Adipose tissue (tissue), 3 donors: ENCODE data around the gene ZNF592. TPM values are rescaled to one million over a fixed set of nuclear protein-coding genes. Genes with fewer than 3 reads are reported as not detected.
"Not testable (repeated sequence)": the region's sequence is repeated elsewhere in the genome, so short reads cannot be mapped to it uniquely, and the experiment has no call there.

Experiments used
- H3K27ac ChIP-seq: one replicate; pipeline ENCODE4 v1.5.1; 2013; ENCODE audit warnings: low read depth, low read length
- WGBS, 3 donors: extraction: QIAGEN DNeasy Blood & Tissue Kit; methylation state at CpG; one replicate each; pipeline ENCODE4 v1.1.7; 2013; 5-methylcytosine and 5-hydroxymethylcytosine counted together
- polyA plus RNA-seq, 3 donors: library from polyadenylated mRNA; stranded (reverse); fragments of 200-250 nt; gene quantifications; one replicate each; pipeline ENCODE4 v1.2.3, GENCODE V29; 2013
- donor health status: healthy with polysubstance abuse.
- donor health status: Bipolar disorder and iron deficiency.
- donor health status: healthy.

The ZNF592 gene
- polyA plus RNA-seq, 3 donors = 6.6 to 12.8 (median 9.6) TPM

DNA sequence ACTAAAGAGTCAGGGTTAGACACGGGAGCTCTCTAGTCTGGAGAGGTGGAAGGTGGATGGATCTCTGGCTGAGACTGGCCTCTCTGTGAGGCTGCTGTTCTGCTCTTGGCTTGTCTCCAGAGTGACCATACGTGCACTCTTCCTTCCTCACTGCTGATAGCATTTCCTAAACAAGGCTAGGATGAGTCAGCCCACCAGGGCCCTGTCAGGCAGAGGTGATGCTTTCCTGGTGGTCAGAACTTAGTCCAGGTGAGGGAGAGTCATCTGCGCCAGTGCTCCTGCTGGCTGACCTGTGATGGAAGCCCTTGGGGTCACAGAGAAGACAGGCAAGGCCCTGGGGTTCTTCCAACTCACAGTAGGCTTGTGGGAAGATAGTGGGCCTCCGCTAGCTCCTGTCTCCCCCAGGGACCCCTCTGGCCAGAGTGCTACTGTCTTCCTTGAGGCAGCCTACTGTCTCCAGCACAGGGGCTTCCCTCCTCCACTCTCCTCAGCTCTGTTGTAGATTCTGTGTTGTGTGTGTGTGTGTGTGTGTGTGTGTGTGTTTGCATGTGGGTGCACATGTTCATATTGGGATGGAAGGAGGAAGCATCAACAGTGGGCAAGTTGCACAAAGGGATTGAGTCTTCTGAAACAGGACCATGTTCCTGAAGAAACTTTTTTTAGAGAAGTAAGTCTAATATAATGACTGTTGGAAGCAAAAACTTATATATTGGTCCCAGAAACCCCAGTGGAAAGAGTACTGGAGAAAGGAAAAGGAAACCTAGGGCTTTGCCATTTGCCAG is 85.2 kb downstream of the ZNF592 start:
- H3K27ac ChIP-seq = no peak overlapping the region
- WGBS, 3 donors = 41 to 72% (median 51%) methylated on average over 4 of the region's 4 CpGs

DNA sequence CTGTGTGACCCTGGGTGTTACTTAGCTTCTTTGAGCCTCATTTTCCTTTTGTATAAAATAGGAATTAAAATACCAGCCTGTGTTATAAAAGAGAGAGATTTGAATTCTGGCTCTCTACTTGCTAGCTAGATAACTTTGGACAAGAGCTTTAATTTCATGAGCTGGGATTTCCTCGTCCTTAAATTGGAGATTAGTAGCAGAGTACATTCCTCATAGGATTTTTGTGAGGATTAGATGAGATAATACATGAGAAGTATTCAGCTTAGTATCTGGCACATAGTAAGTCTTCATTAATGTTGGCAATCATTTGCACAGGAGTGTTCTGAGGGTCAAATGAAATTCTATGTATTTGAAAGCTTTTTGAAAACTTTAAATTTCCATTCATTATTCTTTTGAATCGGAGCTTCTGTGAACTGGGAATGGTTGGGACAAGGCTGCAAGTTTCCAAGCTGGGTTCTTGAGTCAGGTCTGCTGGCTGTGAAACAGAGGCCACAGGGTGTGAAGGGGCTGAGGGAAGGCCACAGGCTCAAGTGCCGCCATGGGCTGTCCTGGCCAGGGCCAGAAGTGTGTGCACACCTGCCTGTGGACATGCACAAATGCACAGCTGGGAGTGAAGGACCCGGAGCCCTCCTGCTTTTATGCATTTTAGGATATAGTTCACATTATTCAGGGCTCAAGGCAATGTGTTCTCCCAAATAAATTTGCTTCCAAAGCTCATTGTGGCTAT is 86.0 kb downstream of the ZNF592 start:
- 91 to 94% (median 93%) methylated on average over 4 of the region's 4 CpGs for WGBS, 3 donors
- no peak overlapping the region for H3K27ac ChIP-seq

DNA sequence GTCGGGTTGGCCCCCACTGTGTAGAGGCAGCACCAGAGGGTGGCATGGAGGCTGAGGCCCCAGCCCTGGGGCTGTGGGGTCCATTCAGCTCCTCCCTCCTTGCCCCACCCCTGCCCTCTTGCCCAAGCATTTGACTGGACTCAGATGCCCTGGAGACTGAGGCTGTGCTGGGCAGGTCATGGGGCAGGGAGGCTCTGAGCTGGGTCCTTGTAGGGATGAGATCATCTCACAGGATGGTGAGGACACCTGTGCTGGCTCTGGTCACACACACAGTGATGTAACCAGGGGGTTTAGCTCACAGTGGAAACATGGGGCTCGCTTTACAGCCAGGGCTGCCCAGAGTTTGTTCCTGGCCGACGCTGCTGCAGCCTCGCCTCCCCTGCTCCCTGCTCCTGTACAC is 86.6 kb downstream of the ZNF592 start:
- 88 to 96% (median 93%) methylated on average over 5 of the region's 5 CpGs for WGBS, 3 donors
- H3K27ac ChIP-seq = no peak overlapping the region

DNA sequence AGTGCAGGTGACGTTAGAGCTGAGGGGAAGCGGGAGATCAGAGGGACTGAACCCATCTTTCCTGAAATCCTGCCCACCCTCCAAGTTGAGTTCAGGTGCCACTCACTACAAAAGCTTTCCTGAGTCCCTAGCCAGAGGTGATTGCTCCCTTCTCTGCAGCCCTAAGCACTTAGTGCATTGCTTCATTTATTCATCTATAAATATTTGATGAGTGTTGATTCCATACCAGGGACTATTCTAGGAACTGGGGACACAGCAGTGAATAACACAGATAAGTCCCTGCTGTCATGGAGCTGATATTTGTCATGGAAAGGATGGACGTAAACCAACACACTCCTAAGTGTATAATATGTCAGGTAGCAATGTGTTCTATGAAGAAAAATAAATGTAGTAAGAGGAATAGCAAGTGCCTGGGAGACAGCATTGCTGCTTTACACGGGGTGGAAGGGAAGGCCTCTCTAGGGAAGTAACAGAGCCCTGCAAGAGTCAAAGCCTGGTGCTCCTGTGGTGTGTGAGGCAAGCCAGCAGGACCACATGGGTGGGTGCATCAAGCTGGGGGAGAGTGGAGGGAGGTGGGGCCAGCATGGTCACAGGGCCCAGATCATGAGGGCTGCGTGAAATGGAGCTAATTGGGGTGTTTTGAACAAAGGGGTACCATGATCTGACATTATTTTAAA is 87.4 kb downstream of the ZNF592 start:
- 69 to 84% (median 73%) methylated on average over 5 of the region's 5 CpGs for WGBS, 3 donors
- H3K27ac ChIP-seq = no peak overlapping the region

DNA sequence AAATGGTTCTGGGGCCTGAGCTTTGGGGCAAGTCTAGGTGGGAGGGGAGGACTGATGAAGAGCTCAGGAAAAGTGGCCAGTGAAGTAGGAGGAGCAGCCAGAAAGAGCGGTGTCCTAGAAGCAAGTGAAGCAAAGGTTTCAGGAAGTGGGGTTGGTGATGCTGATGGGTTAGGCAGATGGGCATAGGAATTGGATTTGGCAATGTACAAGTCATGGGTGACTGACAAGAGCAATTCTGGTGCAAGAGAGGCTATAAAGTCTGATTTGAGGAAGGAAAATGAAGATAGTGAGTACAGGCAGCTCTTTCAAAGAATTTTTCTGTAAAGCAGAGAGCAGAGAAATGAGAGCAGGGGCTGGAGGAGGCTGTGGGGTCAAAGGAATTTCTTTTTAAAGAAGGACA is 88.5 kb downstream of the ZNF592 start:
- no peak overlapping the region for H3K27ac ChIP-seq
- 62 to 100% (median 71%) methylated on average over 1 of the region's 1 CpG for WGBS, 3 donors

DNA sequence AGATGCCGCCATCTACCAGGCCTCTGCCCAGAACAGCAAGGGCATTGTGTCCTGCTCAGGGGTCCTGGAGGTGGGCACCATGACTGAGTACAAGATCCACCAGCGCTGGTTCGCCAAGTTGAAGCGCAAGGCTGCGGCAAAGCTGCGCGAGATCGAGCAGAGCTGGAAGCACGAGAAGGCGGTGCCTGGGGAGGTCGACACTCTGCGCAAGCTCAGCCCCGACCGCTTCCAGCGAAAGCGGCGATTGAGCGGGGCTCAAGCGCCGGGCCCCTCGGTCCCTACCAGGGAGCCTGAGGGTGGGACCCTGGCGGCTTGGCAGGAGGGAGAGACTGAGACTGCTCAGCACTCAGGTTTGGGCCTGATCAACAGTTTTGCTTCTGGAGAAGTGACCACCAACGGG is 91.3 kb downstream of the ZNF592 start:
- WGBS, 3 donors = 97 to 98% (median 97%) methylated on average over 23 of the region's 23 CpGs

DNA sequence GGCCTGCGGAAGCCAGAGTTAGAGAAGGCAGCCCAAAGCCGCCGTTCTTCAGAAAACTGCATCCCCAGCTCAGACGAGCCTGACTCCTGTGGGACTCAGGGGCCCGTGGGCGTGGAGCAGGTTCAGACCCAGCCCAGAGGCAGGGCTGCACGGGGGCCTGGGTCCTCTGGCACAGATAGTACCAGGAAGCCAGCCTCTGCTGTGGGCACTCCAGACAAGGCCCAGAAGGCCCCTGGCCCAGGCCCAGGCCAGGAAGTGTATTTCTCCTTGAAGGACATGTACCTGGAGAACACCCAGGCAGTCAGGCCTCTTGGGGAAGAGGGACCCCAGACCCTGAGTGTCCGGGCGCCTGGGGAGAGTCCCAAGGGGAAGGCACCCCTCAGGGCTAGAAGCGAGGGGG is 91.9 kb downstream of the ZNF592 start:
- WGBS, 3 donors = 85 to 90% (median 86%) methylated on average over 10 of the region's 10 CpGs
- H3K27ac ChIP-seq = no peak overlapping the region

More for the DNA sequence above, 91.3 kb downstream of the ZNF592 start:
- H3K27ac ChIP-seq = no peak overlapping the region

DNA sequence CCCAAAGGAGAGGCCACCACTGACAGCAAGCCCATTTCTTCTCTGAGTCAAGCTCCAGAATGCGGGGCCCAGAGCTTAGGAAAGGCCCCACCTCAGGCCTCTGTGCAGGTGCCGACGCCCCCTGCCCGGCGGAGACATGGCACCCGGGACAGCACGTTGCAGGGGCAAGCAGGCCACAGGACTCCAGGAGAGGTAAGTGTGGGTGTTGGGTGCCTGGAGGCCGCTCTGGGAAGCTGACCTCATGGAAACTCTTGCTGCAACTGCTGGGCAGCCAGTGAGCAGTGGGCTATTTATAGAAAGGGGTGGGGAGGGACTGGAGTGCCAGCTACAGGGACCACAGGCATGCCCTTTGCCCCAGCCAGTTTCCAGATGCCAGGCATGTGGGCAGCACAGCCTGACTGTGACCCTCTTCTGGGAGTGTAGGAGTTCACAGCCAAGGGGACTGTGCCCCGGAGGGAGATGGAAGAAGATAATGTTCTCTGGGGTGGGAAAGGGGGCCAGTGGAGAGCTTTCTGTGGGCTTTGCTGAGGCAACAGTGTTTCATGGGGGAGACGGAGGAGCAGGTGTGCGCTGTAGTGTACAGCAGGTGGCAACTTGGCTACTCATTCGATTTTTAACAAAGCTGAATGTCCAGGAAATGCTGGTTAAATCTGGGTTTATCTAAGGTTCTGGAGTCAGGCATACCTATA is 92.5 kb downstream of the ZNF592 start:
- WGBS, 3 donors = 49 to 81% (median 71%) methylated on average over 12 of the region's 12 CpGs
- no peak overlapping the region for H3K27ac ChIP-seq

DNA sequence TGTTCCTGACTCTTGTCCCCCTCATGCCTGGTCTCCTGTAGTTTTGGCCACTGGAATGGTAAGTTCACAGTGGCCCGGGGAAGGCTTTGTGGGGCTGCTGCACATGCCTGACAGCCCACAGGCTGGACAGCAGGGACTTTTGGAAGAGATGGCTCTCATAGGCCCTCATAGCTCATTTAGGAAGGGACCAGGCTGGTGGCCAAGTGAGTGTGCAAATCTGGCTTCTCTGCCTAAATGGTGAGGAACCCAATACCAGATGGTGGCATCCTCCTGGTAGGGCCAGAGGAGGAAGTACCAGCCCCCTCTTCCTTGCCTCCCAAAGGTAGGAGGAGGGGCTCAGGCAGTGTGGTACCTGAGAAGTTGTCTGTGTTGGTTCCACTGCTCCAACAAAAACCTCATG is 94.4 kb downstream of the ZNF592 start:
- no peak overlapping the region for H3K27ac ChIP-seq
- 94 to 100% (median 95%) methylated on average over 1 of the region's 1 CpG for WGBS, 3 donors

DNA sequence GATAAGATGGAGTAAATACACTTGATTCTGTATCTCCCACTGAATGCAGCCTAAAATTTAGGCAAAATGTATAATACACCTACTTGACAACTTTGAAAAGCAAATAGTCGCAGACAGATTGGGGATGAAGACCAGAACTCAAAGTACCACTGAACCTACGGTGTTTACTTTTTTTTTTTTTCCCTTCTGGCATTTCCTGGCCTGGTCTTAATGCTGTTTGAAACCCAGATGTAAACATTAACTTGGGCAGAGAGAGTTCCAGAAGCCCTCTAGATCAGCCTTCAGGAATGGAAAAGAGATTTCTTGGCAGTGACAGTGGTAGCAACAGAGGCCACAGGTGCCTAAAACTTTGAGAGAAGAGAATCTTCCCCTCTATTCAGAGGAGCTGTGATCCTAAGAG is 96.6 kb downstream of the ZNF592 start:
- WGBS, 3 donors = 27 to 78% (median 69%) methylated on average over 2 of the region's 2 CpGs
- H3K27ac ChIP-seq = no peak overlapping the region

DNA sequence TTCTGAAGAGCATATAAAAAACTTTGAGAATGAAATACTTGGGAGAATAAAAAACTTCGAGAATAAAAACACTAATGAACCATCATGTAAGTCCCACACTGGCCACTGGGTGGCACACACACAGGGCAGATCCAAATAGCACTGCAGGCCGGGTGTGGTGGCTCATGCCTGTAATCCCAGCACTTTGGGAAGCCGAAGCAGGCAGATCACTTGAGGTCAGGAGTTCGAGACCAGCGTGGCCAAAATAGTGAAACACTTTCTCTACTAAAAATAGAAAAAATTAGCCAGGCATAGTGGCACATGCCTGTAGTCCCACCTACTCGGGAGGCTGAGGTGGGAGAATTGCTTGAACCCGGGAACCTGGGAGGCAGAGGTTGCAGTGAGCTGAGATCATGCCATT is 97.2 kb downstream of the ZNF592 start:
- not testable (repeated sequence) for H3K27ac ChIP-seq

DNA sequence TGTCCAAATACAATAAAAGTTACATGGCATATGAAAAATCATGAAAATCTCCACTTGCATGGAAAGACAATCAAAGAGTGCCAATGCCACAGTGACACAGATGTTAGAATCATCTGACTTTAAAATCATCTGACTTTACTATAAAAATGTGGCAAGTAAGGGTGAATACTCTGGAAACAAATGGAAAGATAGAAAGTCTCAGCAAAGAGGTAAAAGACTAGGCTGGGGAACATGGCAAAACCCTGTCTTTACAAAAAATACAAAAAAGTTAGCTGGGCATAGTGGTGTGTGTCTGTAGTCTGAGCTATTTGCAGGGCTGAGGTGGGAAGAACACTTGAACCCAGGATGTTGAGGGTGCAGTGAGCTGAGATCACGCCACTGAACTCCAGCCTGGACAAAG is 97.9 kb downstream of the ZNF592 start:
- no peak overlapping the region for H3K27ac ChIP-seq
- WGBS, 3 donors = 93 to 100% (median 98%) methylated on average over 1 of the region's 1 CpG

More for the DNA sequence above, 97.2 kb downstream of the ZNF592 start:
- 60 to 81% (median 71%) methylated on average over 7 of the region's 7 CpGs for WGBS, 3 donors

DNA sequence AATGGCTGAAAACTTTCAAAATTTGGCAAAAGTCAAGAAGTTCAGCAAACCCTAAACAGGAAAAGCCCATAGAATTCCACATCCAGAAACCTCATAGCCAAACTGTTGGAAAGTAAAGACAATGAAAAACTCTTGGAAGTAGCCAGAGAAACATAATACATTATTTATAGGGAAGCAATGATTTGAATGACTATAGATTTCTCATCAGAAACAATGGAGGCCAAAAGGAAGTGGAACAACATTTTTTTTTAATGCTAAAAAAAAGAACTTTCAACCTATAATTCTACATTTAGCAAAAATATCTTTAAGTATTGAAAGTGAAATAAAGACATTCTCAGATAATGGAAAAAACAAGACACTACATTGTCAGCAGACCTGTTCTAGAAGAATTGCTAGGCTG is 99.0 kb downstream of the ZNF592 start:
- H3K27ac ChIP-seq = no peak overlapping the region

DNA sequence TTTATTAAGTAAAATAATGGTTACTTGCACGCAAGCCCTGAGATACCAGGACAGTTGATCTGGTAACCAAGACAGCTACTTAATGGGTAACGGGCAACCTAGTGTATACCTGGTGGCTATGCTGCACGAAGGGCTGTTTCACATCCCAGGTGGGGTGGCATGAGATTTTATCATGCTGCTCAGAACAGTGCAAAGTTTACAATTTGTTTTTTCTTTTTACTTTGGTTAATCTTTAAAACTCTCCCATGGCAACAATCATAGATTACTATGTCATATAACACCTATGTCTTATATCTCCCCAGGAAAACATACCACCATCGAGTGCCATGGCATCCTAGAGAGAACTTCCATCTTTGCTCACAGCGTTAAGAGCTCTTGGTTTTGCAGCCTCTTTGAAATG is 103.8 kb downstream of the ZNF592 start:
- WGBS, 3 donors = 72 to 96% (median 91%) methylated on average over 5 of the region's 5 CpGs
- H3K27ac ChIP-seq = no peak overlapping the region

DNA sequence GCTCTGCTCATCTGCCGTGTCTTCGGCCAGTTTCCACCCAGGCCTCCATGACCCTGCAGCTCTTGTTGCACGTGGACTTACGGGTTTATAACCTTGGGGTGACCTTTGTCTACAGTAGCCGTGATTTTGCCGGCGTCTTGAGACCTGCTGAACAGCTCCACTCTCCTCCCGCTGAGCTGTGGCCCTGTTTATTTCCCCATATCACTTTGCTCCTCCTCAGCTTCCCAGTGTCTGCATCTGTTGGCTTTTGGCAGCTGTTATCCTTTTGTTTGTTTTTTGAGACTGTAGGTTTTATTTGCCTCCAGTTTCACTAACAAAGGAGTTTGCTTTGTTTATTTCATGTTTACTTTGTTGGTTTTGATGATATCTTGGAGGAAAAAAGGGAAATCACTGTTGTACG is 106.7 kb downstream of the ZNF592 start:
- WGBS, 3 donors = 80 to 81% (median 80%) methylated on average over 9 of the region's 9 CpGs
- no peak overlapping the region for H3K27ac ChIP-seq

DNA sequence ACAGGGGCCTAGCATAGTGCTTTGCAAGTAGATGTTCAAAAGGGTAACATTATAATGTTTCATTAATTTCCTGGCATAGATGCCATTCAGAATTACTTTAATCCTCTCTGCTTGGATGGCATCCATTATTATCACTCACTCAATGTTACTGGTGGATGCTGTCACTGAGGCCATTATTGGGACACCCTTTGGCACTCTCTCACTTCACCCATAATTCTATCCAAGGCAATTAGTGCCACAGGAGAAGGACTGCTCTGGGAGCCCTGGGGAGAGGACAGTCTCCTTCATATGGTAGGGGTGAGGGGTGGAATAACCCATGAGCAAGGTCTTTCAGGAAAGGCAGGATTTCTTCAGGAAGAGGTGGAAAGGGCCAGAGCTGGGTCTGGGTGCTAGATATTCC is 107.4 kb downstream of the ZNF592 start:
- H3K27ac ChIP-seq = no peak overlapping the region
